Activated naive CD8-positive, alpha-beta T cell treated with anti-CD3 and anti-CD28 coated beads for 36 hours (primary cell): ENCODE data around the gene MMP26. TPM values are rescaled to one million over a fixed set of nuclear protein-coding genes. Genes with fewer than 3 reads are reported as not detected.
"Not testable (repeated sequence)": the region's sequence is repeated elsewhere in the genome, so short reads cannot be mapped to it uniquely, and the experiment has no call there.

Experiments
- DNase-seq: peaks from one replicate; pipeline ENCODE4 v3.0.0; 2021
- H3K27ac Mint-ChIP-seq: one replicate; pipeline ENCODE4 v1.8.0; 2022; ENCODE audit warnings: mild to moderate bottlenecking, moderate library complexity, mixed read lengths
- H3K27me3 Mint-ChIP-seq: one replicate; pipeline ENCODE4 v1.8.0; 2022; ENCODE audit warnings: mild to moderate bottlenecking, mixed read lengths
- H3K36me3 Mint-ChIP-seq: one replicate; pipeline ENCODE4 v1.8.0; 2021; ENCODE audit warnings: mild to moderate bottlenecking, mixed read lengths
- H3K4me1 Mint-ChIP-seq: one replicate; pipeline ENCODE4 v1.8.0; 2021; ENCODE audit warnings: mixed read lengths
- H3K4me3 Mint-ChIP-seq: one replicate; pipeline ENCODE4 v1.8.0; 2022; ENCODE audit warnings: mild to moderate bottlenecking, moderate library complexity, mixed read lengths
- H3K9me3 Mint-ChIP-seq: one replicate; pipeline ENCODE4 v1.8.0; 2022; ENCODE audit warnings: mixed read lengths
- total RNA-seq, 2 experiments: library from RNA; stranded (reverse); gene quantifications; one replicate each; pipeline ENCODE4 v1.2.3, GENCODE V29; 2021

The MMP26 gene
- total RNA-seq, 2 experiments from 2014 or later, result not detected

- no peaks in the 10 kb centered on the region for H3K36me3 Mint-ChIP-seq
- H3K4me1 Mint-ChIP-seq, result no peaks in the 10 kb centered on the region
- peaks cover 7% of the 10 kb centered on the region for H3K27me3 Mint-ChIP-seq
- H3K27ac Mint-ChIP-seq, result no peak overlapping the region
- no peak for DNase-seq
- H3K9me3 Mint-ChIP-seq, result no peaks in the 10 kb centered on the region
- no peak overlapping the region for H3K4me3 Mint-ChIP-seq
These were observed 4.7 kb upstream of the MMP26 start for GRCh38 chr11:4699697-4700435.

- Mint-ChIP-seq H3K27ac (no peak overlapping the region), H3K36me3 (no peaks in the 10 kb centered on the region), H3K4me1 (no peaks in the 10 kb centered on the region), H3K4me3 (no peak overlapping the region), H3K27me3 (peaks cover 7% of the 10 kb centered on the region), H3K9me3 (no peaks in the 10 kb centered on the region)
- DNase-seq, result no peak
These were observed 4.2 kb upstream of the MMP26 start for GRCh38 chr11:4700436-4700820.

GRCh38 chr11:4704790-4705334 is 278 bp downstream of the MMP26 start:
- Mint-ChIP-seq H3K4me3 (no peak overlapping the region), H3K36me3 (no peaks in the 10 kb centered on the region), H3K27me3 (peaks cover 23% of the 10 kb centered on the region), H3K27ac (no peak overlapping the region), H3K4me1 (no peaks in the 10 kb centered on the region), H3K9me3 (no peaks in the 10 kb centered on the region)
- no peak for DNase-seq

- Mint-ChIP-seq H3K27ac (no peak overlapping the region), H3K4me1 (no peaks in the 10 kb centered on the region), H3K27me3 (peaks cover 22% of the 10 kb centered on the region), H3K9me3 (no peaks in the 10 kb centered on the region), H3K36me3 (no peaks in the 10 kb centered on the region), H3K4me3 (no peak overlapping the region)
- no peak for DNase-seq
These were observed 8.7 kb downstream of the MMP26 start for GRCh38 chr11:4713241-4713640.

GRCh38 chr11:4714300-4714699 is 9.7 kb downstream of the MMP26 start:
- no peak for DNase-seq
- Mint-ChIP-seq H3K27me3 (peaks cover 20% of the 10 kb centered on the region), H3K27ac (no peak overlapping the region), H3K4me3 (no peak overlapping the region), H3K36me3 (no peaks in the 10 kb centered on the region), H3K4me1 (no peaks in the 10 kb centered on the region), H3K9me3 (no peaks in the 10 kb centered on the region)

- not testable (repeated sequence) for H3K36me3 Mint-ChIP-seq, DNase-seq, H3K4me3 Mint-ChIP-seq, H3K9me3 Mint-ChIP-seq, H3K27me3 Mint-ChIP-seq, H3K4me1 Mint-ChIP-seq, H3K27ac Mint-ChIP-seq
These were observed 18.3 kb downstream of the MMP26 start for GRCh38 chr11:4722616-4723534.

- DNase-seq, result no peak
- H3K9me3 Mint-ChIP-seq, result no peaks in the 10 kb centered on the region
- no peaks in the 10 kb centered on the region for H3K27me3 Mint-ChIP-seq
- H3K4me1 Mint-ChIP-seq, result no peaks in the 10 kb centered on the region
- no peak overlapping the region for H3K27ac Mint-ChIP-seq
- H3K36me3 Mint-ChIP-seq, result no peaks in the 10 kb centered on the region
- no peak overlapping the region for H3K4me3 Mint-ChIP-seq
These were observed 22.6 kb downstream of the MMP26 start for GRCh38 chr11:4727171-4727570.

- H3K27ac Mint-ChIP-seq, result no peak overlapping the region
- no peaks in the 10 kb centered on the region for H3K36me3 Mint-ChIP-seq
- peaks cover 11% of the 10 kb centered on the region for H3K27me3 Mint-ChIP-seq
- no peaks in the 10 kb centered on the region for H3K9me3 Mint-ChIP-seq
- DNase-seq, result no peak
- H3K4me3 Mint-ChIP-seq, result no peak overlapping the region
- no peaks in the 10 kb centered on the region for H3K4me1 Mint-ChIP-seq
These were observed 36.2 kb downstream of the MMP26 start for GRCh38 chr11:4740735-4741134.

- H3K4me1 Mint-ChIP-seq, result no peaks in the 10 kb centered on the region
- H3K9me3 Mint-ChIP-seq, result no peaks in the 10 kb centered on the region
- no peak overlapping the region for H3K4me3 Mint-ChIP-seq
- H3K27ac Mint-ChIP-seq, result no peak overlapping the region
- peaks cover 18% of the 10 kb centered on the region for H3K27me3 Mint-ChIP-seq
- no peak for DNase-seq
- no peaks in the 10 kb centered on the region for H3K36me3 Mint-ChIP-seq
These were observed 43.9 kb downstream of the MMP26 start for GRCh38 chr11:4748438-4748837.

- no peaks in the 10 kb centered on the region for H3K9me3 Mint-ChIP-seq
These were observed 46.6 kb downstream of the MMP26 start for GRCh38 chr11:4751201-4751600.

More at GRCh38 chr11:4751201-4751600, 46.6 kb downstream of the MMP26 start:
- no peaks in the 10 kb centered on the region for H3K4me1 Mint-ChIP-seq
- H3K36me3 Mint-ChIP-seq, result no peaks in the 10 kb centered on the region
- H3K4me3 Mint-ChIP-seq, result no peak overlapping the region
- no peak for DNase-seq
- no peak overlapping the region for H3K27ac Mint-ChIP-seq
- peaks cover 21% of the 10 kb centered on the region for H3K27me3 Mint-ChIP-seq

Other genes starting within 250 kb of the MMP26 start
- not detected for gene OR52K1, start 222.1 kb upstream of the MMP26 start, total RNA-seq
- not detected for gene OR52M1, start 159.6 kb upstream of the MMP26 start, total RNA-seq
- gene OR52I2, start 123.0 kb upstream of the MMP26 start, total RNA-seq, result not detected
- not detected for gene OR52I1, start 110.7 kb upstream of the MMP26 start, total RNA-seq
- gene TRIM68, start 96.6 kb upstream of the MMP26 start, total RNA-seq, result 10 to 100 TPM; 11.1 to 12.0 TPM
- not detected for gene OR51D1, start 67.3 kb upstream of the MMP26 start, total RNA-seq
- gene OR51E1, start 60.8 kb upstream of the MMP26 start, total RNA-seq, result not detected
- not detected for gene OR51E2, start 6.9 kb upstream of the MMP26 start, total RNA-seq
- gene OR51F1, start 65.2 kb downstream of the MMP26 start, total RNA-seq, result not detected
- gene OR52R1, start 99.6 kb downstream of the MMP26 start, total RNA-seq, result not detected
- not detected for gene OR51F2, start 116.5 kb downstream of the MMP26 start, total RNA-seq
- not detected for gene OR51S1, start 144.4 kb downstream of the MMP26 start, total RNA-seq
- not detected for gene OR51T1, start 177.1 kb downstream of the MMP26 start, total RNA-seq
- not detected for gene OR51A7, start 199.0 kb downstream of the MMP26 start, total RNA-seq
- gene OR51G2, start 214.6 kb downstream of the MMP26 start, total RNA-seq, result not detected
- gene OR51G1, start 219.6 kb downstream of the MMP26 start, total RNA-seq, result not detected
- not detected for gene OR51A4, start 242.8 kb downstream of the MMP26 start, total RNA-seq